ENCODE data around the gene RPP38. TPM values are rescaled to one million over a fixed set of nuclear protein-coding genes. Genes with fewer than 3 reads are reported as not detected.

The RPP38 gene
- total RNA-seq, 1 donor from 2014 or later, result 15.0 TPM

DNA sequence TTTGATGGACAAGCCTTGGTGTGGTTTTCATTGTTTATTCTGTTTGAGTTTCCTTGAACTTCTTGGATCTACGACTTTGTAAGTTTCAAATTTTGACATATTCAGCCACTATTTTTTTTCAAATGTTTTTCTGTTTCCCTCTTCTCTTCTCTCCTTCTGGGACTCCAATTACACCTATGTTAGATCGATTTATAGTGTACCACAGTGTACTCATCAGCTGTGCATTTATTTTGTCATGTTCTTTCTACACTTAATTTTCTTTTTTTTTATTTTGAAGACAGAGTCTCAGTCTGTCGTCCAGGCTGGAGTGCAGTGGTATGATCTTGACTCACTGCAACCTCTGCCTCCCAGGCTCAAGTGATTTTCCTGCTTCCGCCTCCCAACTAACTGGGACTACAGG lies 37.2 kb upstream of the RPP38 start:
- H3K4me3 Mint-ChIP-seq, result no peak overlapping the region
- no peaks in the 10 kb centered on the region for H3K4me1 Mint-ChIP-seq
- TF ChIP-seq, protein P1, sequence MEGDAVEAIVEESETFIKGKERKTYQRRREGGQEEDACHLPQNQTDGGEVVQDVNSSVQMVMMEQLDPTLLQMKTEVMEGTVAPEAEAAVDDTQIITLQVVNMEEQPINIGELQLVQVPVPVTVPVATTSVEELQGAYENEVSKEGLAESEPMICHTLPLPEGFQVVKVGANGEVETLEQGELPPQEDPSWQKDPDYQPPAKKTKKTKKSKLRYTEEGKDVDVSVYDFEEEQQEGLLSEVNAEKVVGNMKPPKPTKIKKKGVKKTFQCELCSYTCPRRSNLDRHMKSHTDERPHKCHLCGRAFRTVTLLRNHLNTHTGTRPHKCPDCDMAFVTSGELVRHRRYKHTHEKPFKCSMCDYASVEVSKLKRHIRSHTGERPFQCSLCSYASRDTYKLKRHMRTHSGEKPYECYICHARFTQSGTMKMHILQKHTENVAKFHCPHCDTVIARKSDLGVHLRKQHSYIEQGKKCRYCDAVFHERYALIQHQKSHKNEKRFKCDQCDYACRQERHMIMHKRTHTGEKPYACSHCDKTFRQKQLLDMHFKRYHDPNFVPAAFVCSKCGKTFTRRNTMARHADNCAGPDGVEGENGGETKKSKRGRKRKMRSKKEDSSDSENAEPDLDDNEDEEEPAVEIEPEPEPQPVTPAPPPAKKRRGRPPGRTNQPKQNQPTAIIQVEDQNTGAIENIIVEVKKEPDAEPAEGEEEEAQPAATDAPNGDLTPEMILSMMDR (conservative IDR thresholded peaks at IDR 0.05), result no peak
- no peak for DNase-seq (ENCODE audit: low read depth, low spot score)
- H3K36me3 Mint-ChIP-seq (ENCODE audit: low read depth), result peaks cover 5% of the 10 kb centered on the region
- H3K9me3 Mint-ChIP-seq, result peaks cover 9% of the 10 kb centered on the region
- no peak overlapping the region for H3K27ac Mint-ChIP-seq (ENCODE audit: unreplicated experiment)
- no peaks in the 10 kb centered on the region for H3K27me3 Mint-ChIP-seq (ENCODE audit: low read depth)

DNA sequence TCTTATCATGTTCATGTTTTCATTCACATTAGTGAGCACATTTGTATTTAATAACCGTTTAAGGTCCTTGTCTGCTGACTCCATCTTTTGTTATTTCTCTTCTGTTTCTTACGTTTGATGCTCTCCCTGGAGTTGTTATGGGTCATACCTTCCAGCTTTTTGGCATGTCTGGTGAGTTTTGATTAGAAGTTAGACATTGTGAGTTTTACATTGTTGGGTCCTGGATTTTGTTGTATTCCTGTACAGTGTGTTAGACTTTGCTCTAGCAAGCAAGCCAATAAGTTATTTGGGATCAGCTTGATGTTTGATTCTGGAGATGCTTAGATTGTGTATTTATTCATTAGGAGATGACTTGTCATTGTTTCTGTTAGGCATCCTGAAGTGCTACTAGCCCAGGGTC lies 36.5 kb upstream of the RPP38 start:
- TF ChIP-seq, protein P1 (conservative IDR thresholded peaks at IDR 0.05), result no peak
- no peak for DNase-seq (ENCODE audit: low read depth, low spot score)
- no peaks in the 10 kb centered on the region for H3K4me1 Mint-ChIP-seq
- peaks cover 9% of the 10 kb centered on the region for H3K36me3 Mint-ChIP-seq (ENCODE audit: low read depth)
- no peak overlapping the region for H3K27ac Mint-ChIP-seq (ENCODE audit: unreplicated experiment)
- H3K9me3 Mint-ChIP-seq, result peaks cover 15% of the 10 kb centered on the region
- no peaks in the 10 kb centered on the region for H3K27me3 Mint-ChIP-seq (ENCODE audit: low read depth)
- H3K4me3 Mint-ChIP-seq, result no peak overlapping the region

DNA sequence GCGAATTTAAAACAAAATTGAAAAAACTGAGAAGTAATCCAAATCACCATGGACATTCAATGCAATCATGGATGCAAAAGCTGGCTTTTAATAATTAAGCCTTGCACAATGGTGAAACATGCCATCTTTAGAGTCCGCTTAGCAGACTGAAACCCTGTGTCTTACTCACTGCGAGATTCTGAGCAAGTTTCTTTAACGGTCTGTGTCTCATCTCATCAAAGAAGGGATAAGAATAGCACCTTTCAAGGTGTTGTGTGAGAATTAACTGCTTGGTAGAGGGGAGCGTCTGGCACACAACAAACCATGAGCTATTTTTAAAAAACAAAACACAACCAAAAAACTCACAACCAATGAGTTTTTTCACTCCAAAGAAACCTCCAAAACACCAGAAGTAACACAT lies 30.0 kb upstream of the RPP38 start:
- no peaks in the 10 kb centered on the region for H3K4me1 Mint-ChIP-seq
- peaks cover 11% of the 10 kb centered on the region for H3K36me3 Mint-ChIP-seq (ENCODE audit: low read depth)
- DNase-seq (ENCODE audit: low read depth, low spot score), result no peak
- no peak overlapping the region for H3K4me3 Mint-ChIP-seq
- peaks cover 12% of the 10 kb centered on the region for H3K9me3 Mint-ChIP-seq
- H3K27me3 Mint-ChIP-seq (ENCODE audit: low read depth), result no peaks in the 10 kb centered on the region
- no peak overlapping the region for H3K27ac Mint-ChIP-seq (ENCODE audit: unreplicated experiment)
- TF ChIP-seq, protein P1 (conservative IDR thresholded peaks at IDR 0.05), result no peak

DNA sequence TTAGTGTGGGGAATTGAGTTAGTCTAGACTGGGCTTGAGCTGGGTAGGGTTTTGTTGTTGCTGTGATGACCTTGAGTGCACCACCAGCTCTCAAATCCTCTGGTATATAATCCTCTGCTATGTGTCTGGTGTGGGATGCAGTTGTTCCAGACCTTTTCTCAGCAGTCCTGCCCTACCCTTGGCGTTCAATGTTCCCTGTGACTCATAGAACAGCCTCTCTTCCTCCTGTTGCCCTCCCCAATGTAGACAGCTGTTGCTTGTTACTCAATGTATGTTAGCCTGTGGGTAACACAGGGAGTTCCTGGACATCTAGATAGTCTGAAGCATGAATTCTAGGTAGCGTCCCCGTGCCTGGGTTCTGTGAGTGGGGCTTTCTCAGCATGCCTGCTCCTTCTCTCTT lies 28.4 kb upstream of the RPP38 start:
- no peaks in the 10 kb centered on the region for H3K4me1 Mint-ChIP-seq
- TF ChIP-seq, protein P1 (conservative IDR thresholded peaks at IDR 0.05), result no peak
- DNase-seq (ENCODE audit: low read depth, low spot score), result no peak
- H3K9me3 Mint-ChIP-seq, result peaks cover 17% of the 10 kb centered on the region
- H3K27ac Mint-ChIP-seq (ENCODE audit: unreplicated experiment), result no peak overlapping the region
- H3K4me3 Mint-ChIP-seq, result no peak overlapping the region
- H3K27me3 Mint-ChIP-seq (ENCODE audit: low read depth), result no peaks in the 10 kb centered on the region
- peaks cover 24% of the 10 kb centered on the region for H3K36me3 Mint-ChIP-seq (ENCODE audit: low read depth)

DNA sequence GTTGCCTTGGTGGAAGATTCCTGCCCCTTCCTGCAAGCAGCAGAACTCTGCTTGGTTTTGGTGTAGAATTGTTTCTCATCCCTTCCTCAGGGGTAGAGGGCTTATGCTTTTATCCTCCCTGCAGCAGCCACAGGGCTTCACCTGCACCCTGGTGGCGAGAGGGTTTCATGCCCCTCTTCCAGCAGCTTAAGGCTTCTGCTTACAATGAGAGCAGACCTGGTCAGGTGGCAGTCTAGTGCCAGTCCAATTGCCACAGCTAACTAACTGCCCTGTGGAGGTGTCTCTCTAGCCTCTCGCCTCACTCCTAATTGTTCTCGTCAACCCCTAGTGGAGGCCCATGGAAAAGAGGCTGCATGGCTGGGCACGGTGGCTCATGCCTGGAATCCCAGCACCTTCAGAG lies 27.9 kb upstream of the RPP38 start:
- no peak overlapping the region for H3K27ac Mint-ChIP-seq (ENCODE audit: unreplicated experiment)
- H3K27me3 Mint-ChIP-seq (ENCODE audit: low read depth), result no peaks in the 10 kb centered on the region
- no peak for DNase-seq (ENCODE audit: low read depth, low spot score)
- no peak overlapping the region for H3K4me3 Mint-ChIP-seq
- peaks cover 18% of the 10 kb centered on the region for H3K9me3 Mint-ChIP-seq
- no peaks in the 10 kb centered on the region for H3K4me1 Mint-ChIP-seq
- H3K36me3 Mint-ChIP-seq (ENCODE audit: low read depth), result peaks cover 26% of the 10 kb centered on the region
- TF ChIP-seq, protein P1 (conservative IDR thresholded peaks at IDR 0.05), result no peak

DNA sequence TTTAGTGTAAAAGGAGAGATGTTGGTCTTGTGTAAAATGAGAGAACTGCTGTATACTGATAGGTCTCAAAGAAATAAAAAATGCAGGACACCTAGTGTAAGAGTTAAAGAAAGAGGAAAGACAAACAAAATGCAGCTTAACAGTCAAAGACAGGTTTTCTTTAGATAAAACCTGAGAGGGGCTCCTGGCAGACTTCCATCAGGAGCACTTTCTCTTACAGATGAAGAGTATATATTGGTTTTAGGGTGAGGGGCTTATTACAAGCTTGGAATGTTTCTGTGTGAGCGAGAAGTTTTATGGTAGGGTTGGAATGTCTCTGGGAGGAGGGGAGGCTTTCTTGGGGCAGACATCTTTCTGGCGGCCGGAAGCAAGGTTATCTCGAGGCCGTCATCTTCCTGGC lies 24.8 kb upstream of the RPP38 start:
- peaks cover 10% of the 10 kb centered on the region for H3K9me3 Mint-ChIP-seq
- H3K27ac Mint-ChIP-seq (ENCODE audit: unreplicated experiment), result no peak overlapping the region
- no peaks in the 10 kb centered on the region for H3K4me1 Mint-ChIP-seq
- H3K27me3 Mint-ChIP-seq (ENCODE audit: low read depth), result no peaks in the 10 kb centered on the region
- no peak for DNase-seq (ENCODE audit: low read depth, low spot score)
- peaks cover 22% of the 10 kb centered on the region for H3K36me3 Mint-ChIP-seq (ENCODE audit: low read depth)
- TF ChIP-seq, protein P1 (conservative IDR thresholded peaks at IDR 0.05), result no peak
- H3K4me3 Mint-ChIP-seq, result no peak overlapping the region
